Fibroblast of gingiva (primary cell): ENCODE data around the gene ATP11A.

Experiments
- DNase-seq: peaks from one replicate; pipeline ENCODE4 v3.0.0-alpha.2; 2011; ENCODE audit warnings: low read depth

Gene ATP11A

GRCh38 chr13:112710855-112711527 lies 21.2 kb downstream of the ATP11A start:
- no peak for DNase-seq

- peak; percentile 89 for DNase-seq
Measured at GRCh38 chr13:112711528-112712265, 21.9 kb downstream of the ATP11A start.

- DNase-seq: no peak
Measured at GRCh38 chr13:112712451-112713207, 22.8 kb downstream of the ATP11A start.

- DNase-seq: no peak
Measured at GRCh38 chr13:112713517-112714253, 23.8 kb downstream of the ATP11A start.

GRCh38 chr13:112714376-112715174 lies 24.7 kb downstream of the ATP11A start:
- peak; percentile 12 for DNase-seq

GRCh38 chr13:112715210-112715609 lies 25.4 kb downstream of the ATP11A start:
- DNase-seq: no peak

- no peak for DNase-seq
Measured at GRCh38 chr13:112715715-112716460, 26.1 kb downstream of the ATP11A start.

- DNase-seq: no peak
Measured at GRCh38 chr13:112716461-112716820, 26.6 kb downstream of the ATP11A start.

GRCh38 chr13:112716841-112717520 lies 27.1 kb downstream of the ATP11A start:
- DNase-seq: no peak

- DNase-seq: no peak
Measured at GRCh38 chr13:112718318-112718717, 28.5 kb downstream of the ATP11A start.

GRCh38 chr13:112719016-112719415 lies 29.2 kb downstream of the ATP11A start:
- no peak for DNase-seq

- no peak for DNase-seq
Measured at GRCh38 chr13:112719556-112719955, 29.7 kb downstream of the ATP11A start.

GRCh38 chr13:112720251-112720650 lies 30.4 kb downstream of the ATP11A start:
- DNase-seq: no peak

- no peak for DNase-seq
Measured at GRCh38 chr13:112720814-112721197, 31.0 kb downstream of the ATP11A start.

- no peak for DNase-seq
Measured at GRCh38 chr13:112721198-112722104, 31.6 kb downstream of the ATP11A start.

- no peak for DNase-seq
Measured at GRCh38 chr13:112722433-112723263, 32.8 kb downstream of the ATP11A start.

- no peak for DNase-seq
Measured at GRCh38 chr13:112723771-112724170, 33.9 kb downstream of the ATP11A start.

GRCh38 chr13:112724788-112725345 lies 35.0 kb downstream of the ATP11A start:
- no peak for DNase-seq
